Measurements from ENCODE around the gene CD58. TPM values are rescaled to one million over a fixed set of nuclear protein-coding genes. Genes with fewer than 3 reads are reported as not detected.

CD58 gene
- total and polyA plus RNA-seq, 2 of the 4 experiments (the other 2 are of a cell fraction), result 5.4 to 5.7 TPM

DNA sequence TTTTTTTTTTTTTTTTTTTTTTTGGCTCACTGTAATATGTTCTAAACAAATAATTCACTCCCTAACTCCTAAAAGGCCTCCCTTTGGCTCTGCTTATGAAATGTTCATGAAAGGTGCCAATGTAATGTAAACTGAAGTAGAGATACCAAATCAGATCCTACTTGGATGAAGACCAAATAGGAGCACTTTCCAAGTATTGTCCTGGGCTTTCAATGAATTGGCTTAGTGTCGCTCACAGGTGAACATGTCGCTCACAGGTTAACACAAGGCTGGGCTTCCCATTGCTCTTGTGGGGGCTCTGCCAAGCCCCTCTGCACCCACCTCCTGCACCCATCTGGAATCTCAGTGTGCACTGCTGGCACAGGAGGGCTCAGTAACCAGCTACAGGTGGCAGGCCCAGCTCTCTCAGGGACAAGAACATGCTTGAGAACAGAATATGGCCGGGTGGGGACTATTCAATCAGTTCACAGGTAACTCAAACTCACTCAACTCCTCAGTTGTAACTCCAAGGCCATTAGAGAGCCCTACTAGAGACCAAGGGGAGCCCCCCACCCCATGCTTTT lies 10.6 kb upstream of the CD58 start:
- H3K4ac ChIP-seq (ENCODE audit: low read depth, low read length), result no peak overlapping the region
- dilution Hi-C loops (cut with HindIII; ENCODE audit: low sequenced_read_pairs, unreplicated experiment), result no loop called here

More for the DNA sequence above, 10.6 kb upstream of the CD58 start:
- WGBS, 2 experiments (ENCODE audit: extremely low coverage in 2 of 2, insufficient read length in 1 of 2), result no CpG with 5 or more reads among the region's 3 CpGs
- Histone ChIP-seq H3K27ac (ENCODE audit: insufficient read depth, low read length) (no peak overlapping the region), H4K8ac (ENCODE audit: low read depth in 2 of 2, low read length in 2 of 2) (no peak overlapping the region), H3K23ac (ENCODE audit: low read depth, low read length) (no peak overlapping the region), H3K27me3 (ENCODE audit: control insufficient read depth, insufficient read depth, low read length) (peaks cover 37% of the 10 kb centered on the region), H4K91ac (ENCODE audit: insufficient read depth, low read depth, low read length) (no peak overlapping the region), H3K9me3 (ENCODE audit: control insufficient read depth, insufficient read depth, low read length) (no peaks in the 10 kb centered on the region), H4K5ac (ENCODE audit: low read depth, low read length) (no peak overlapping the region), H3K9me1 (ENCODE audit: insufficient read depth, low read length) (no peaks in the 10 kb centered on the region), H3K79me1 (ENCODE audit: low read depth in 1 of 2, low read length in 2 of 2) (no peaks in the 10 kb centered on the region), H3K56ac (ENCODE audit: extremely low read depth, insufficient read depth, low read length) (no peak overlapping the region), H2BK120ac (ENCODE audit: low read depth, low read length) (no peak overlapping the region), H3K4me1 (ENCODE audit: control insufficient read depth, insufficient read depth, low read length) (no peaks in the 10 kb centered on the region), H2AFZ (replicated peaks; ENCODE audit: low read length, poor library complexity) (no peak overlapping the region), H2BK15ac (ENCODE audit: low read depth, low read length) (no peak overlapping the region), H3K18ac (ENCODE audit: low read depth, low read length) (no peak overlapping the region), H3K14ac (replicated peaks; ENCODE audit: low read depth, low read length) (no peak overlapping the region), H3K4me3 (ENCODE audit: insufficient read depth, low read depth, low read length) (no peak overlapping the region), H2AK5ac (ENCODE audit: low read depth, low read length) (no peak overlapping the region), H3K9ac (ENCODE audit: low read depth, low read length) (no peak overlapping the region), H2BK20ac (ENCODE audit: low read depth, low read length) (no peak overlapping the region), H2BK5ac (ENCODE audit: low read depth, low read length, poor library complexity, severe bottlenecking) (no peak overlapping the region), H2AK9ac (replicated peaks; ENCODE audit: low read depth, low read length, poor library complexity) (no peak overlapping the region), H3K36me3 (ENCODE audit: control insufficient read depth, insufficient read depth, low read length) (no peaks in the 10 kb centered on the region), H3K4me2 (ENCODE audit: low read depth, low read length) (no peak overlapping the region), H4K20me1 (ENCODE audit: insufficient read depth, low read length) (no peaks in the 10 kb centered on the region)
- intact Hi-C loops (cut with micrococcal nuclease) (no loop called here), in situ Hi-C loops (cut with MboI; ENCODE audit: low sequenced_read_pairs) (no loop called here)
- ChIA-PET POLR2A (ENCODE audit: unreplicated experiment) (no interaction called here), CTCF (interaction anchor here (1.5 kb wide), 1 partner anchor 15 kb away, joined by 4 read pairs; no protein-coding TSS in a partner anchor)
- DNase-seq, result no peak
- BruUV-seq (replicated peaks), result no TSS peak
- TF ChIP-seq, protein P1, sequence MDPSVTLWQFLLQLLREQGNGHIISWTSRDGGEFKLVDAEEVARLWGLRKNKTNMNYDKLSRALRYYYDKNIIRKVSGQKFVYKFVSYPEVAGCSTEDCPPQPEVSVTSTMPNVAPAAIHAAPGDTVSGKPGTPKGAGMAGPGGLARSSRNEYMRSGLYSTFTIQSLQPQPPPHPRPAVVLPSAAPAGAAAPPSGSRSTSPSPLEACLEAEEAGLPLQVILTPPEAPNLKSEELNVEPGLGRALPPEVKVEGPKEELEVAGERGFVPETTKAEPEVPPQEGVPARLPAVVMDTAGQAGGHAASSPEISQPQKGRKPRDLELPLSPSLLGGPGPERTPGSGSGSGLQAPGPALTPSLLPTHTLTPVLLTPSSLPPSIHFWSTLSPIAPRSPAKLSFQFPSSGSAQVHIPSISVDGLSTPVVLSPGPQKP (IDR thresholded peaks at IDR 0.05; ENCODE audit: borderline replicate concordance, low read depth, low read length), result no peak
- no peak for TF ChIP-seq NFE2L2 (IDR thresholded peaks at IDR 0.05; ENCODE audit: low read depth, low read length)
- TF ChIP-seq, protein P2, sequence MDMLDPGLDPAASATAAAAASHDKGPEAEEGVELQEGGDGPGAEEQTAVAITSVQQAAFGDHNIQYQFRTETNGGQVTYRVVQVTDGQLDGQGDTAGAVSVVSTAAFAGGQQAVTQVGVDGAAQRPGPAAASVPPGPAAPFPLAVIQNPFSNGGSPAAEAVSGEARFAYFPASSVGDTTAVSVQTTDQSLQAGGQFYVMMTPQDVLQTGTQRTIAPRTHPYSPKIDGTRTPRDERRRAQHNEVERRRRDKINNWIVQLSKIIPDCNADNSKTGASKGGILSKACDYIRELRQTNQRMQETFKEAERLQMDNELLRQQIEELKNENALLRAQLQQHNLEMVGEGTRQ (IDR thresholded peaks at IDR 0.05; ENCODE audit: low read depth, low read length), result no peak
- no peak for TF ChIP-seq MAFK (IDR thresholded peaks at IDR 0.05; ENCODE audit: low read depth, low read length)
- no peak for TF ChIP-seq SMC3 (IDR thresholded peaks at IDR 0.05; ENCODE audit: low read depth, low read length)
- TF ChIP-seq CHD1 (IDR thresholded peaks at IDR 0.05; ENCODE audit: low read depth, low read length), result no peak
- no peak for TF ChIP-seq MXI1 (IDR thresholded peaks at IDR 0.05; ENCODE audit: borderline replicate concordance, low read depth, low read length)
- TF ChIP-seq, protein P3, sequence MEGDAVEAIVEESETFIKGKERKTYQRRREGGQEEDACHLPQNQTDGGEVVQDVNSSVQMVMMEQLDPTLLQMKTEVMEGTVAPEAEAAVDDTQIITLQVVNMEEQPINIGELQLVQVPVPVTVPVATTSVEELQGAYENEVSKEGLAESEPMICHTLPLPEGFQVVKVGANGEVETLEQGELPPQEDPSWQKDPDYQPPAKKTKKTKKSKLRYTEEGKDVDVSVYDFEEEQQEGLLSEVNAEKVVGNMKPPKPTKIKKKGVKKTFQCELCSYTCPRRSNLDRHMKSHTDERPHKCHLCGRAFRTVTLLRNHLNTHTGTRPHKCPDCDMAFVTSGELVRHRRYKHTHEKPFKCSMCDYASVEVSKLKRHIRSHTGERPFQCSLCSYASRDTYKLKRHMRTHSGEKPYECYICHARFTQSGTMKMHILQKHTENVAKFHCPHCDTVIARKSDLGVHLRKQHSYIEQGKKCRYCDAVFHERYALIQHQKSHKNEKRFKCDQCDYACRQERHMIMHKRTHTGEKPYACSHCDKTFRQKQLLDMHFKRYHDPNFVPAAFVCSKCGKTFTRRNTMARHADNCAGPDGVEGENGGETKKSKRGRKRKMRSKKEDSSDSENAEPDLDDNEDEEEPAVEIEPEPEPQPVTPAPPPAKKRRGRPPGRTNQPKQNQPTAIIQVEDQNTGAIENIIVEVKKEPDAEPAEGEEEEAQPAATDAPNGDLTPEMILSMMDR (conservative IDR thresholded peaks at IDR 0.05; ENCODE audit: low read depth, low read length), result no peak
- TF ChIP-seq BHLHE40 (IDR thresholded peaks at IDR 0.05; ENCODE audit: low read depth, low read length), result no peak
- TF ChIP-seq RAD21 (IDR thresholded peaks at IDR 0.05; ENCODE audit: low read length), result no peak
- TF ChIP-seq POLR2A (IDR thresholded peaks at IDR 0.05; ENCODE audit: low read depth, low read length), result no peak
- TF ChIP-seq FOS (IDR thresholded peaks at IDR 0.05; ENCODE audit: low read depth, low read length), result no peak
- no peak for TF ChIP-seq RCOR1 (IDR thresholded peaks at IDR 0.05; ENCODE audit: insufficient replicate concordance, low read length)
- TF ChIP-seq CEBPB (IDR thresholded peaks at IDR 0.05; ENCODE audit: low read depth, low read length), result no peak
- TF ChIP-seq RFX5 (IDR thresholded peaks at IDR 0.05; ENCODE audit: low read depth, low read length), result no peak
- no peak for ATAC-seq (ENCODE audit: low read depth)
